SHP77 (cell line): Measurements from ENCODE around the gene RHOB.
"Not testable (repeated sequence)": the region's sequence is repeated elsewhere in the genome, so short reads cannot be mapped to it uniquely, and the experiment has no call there.

ENCODE experiments used
- DNase-seq, 2 experiments: peaks; one replicate each; lab custom pipeline; 2025; lab: John Stamatoyannopoulos, UW

RHOB gene

GRCh38 chr2:20453087-20453486 lies 6.2 kb downstream of the RHOB start:
- no peak for DNase-seq

DNA sequence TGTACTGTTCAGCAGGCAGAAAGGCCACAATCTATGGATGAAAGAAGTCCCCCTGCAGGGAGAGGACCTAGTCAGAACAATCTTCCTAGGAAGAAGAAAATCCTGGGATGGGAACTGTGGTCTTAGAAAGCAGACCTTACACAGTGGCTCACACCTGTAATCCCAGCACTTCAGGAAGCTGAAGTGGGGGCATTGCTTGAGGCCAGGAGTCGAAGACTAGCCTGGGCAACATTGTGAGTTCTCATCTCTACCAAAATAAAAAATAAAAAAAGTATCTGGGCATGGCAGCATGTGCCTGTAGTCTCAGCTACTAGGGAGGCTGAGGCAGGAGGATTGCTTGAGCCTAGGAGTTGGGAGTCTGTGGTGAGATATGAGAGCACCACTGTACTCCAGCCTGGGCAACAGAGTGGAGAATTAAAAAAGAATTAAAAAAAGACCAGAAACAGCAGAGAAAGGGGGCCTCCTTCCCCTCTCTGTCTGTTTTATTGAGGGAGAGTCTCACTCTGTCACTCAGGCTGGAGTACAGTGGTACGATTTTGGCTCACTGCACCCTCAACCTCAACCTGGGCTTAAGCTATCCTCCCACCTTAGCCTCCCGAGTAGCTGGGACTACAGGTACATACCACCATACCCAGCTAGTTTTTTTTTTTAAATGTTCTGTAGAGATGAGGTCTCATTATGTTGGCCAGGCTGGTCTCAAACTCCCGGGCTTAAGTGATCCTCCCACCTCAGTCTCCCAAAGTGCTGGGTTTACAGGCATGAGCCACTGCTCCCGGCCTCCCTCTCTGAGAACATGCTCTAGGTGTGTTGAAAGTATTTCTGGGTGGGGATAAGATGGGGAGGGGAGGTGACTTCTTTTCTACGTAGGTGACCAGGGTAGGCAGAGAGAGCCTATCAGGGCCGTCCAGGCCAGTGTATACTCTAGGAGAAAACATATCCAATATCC lies 7.4 kb downstream of the RHOB start:
- DNase-seq = no peak

- no peak for DNase-seq
Measured at GRCh38 chr2:20455076-20455587, 8.3 kb downstream of the RHOB start.

- DNase-seq = no peak
Measured at GRCh38 chr2:20456116-20456571, 9.3 kb downstream of the RHOB start.

- DNase-seq = no peak
Measured at GRCh38 chr2:20456636-20457426, 10.0 kb downstream of the RHOB start.

GRCh38 chr2:20457661-20458630 lies 11.1 kb downstream of the RHOB start:
- no peak for DNase-seq

- not testable (repeated sequence) for DNase-seq
Measured at GRCh38 chr2:20458737-20459484, 12.0 kb downstream of the RHOB start.

GRCh38 chr2:20465716-20466394 lies 19.0 kb downstream of the RHOB start:
- DNase-seq = no peak

DNA sequence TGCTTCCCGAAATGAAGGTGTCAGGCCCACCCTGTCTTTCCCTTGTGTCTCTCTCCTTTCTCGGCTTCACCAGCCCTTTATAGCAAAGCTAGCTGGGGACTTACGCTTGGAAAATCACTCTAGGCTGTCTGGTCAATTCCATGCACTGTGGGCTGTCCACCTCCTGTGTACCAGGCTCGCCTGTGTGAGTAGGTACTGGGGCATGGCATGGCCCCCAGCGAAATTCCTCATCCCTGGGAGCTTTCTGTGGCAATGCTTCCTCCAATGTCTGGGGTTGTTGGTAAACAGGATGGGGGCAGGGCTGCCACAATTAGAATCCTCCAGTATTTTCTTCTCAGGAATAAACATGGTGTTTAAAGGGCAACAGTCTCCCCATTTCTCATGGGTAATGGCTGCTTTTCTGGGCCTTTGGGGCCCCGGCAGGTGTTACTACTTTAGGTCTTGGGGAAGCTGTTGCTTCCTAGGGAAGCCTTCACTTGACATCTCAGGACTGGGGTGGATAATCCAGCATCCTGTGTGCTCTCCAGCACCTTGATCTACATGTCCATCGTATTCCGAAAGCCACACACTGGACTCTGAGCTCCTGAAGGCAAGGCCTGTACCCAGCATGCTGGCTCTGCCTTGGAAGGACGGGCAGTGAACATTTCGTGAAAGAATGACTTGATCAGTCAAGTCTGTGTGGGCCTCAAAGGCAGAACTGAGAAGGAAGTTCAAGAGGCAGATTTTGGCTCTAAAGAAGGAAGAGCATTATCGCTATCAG lies 21.1 kb downstream of the RHOB start:
- no peak for DNase-seq

DNA sequence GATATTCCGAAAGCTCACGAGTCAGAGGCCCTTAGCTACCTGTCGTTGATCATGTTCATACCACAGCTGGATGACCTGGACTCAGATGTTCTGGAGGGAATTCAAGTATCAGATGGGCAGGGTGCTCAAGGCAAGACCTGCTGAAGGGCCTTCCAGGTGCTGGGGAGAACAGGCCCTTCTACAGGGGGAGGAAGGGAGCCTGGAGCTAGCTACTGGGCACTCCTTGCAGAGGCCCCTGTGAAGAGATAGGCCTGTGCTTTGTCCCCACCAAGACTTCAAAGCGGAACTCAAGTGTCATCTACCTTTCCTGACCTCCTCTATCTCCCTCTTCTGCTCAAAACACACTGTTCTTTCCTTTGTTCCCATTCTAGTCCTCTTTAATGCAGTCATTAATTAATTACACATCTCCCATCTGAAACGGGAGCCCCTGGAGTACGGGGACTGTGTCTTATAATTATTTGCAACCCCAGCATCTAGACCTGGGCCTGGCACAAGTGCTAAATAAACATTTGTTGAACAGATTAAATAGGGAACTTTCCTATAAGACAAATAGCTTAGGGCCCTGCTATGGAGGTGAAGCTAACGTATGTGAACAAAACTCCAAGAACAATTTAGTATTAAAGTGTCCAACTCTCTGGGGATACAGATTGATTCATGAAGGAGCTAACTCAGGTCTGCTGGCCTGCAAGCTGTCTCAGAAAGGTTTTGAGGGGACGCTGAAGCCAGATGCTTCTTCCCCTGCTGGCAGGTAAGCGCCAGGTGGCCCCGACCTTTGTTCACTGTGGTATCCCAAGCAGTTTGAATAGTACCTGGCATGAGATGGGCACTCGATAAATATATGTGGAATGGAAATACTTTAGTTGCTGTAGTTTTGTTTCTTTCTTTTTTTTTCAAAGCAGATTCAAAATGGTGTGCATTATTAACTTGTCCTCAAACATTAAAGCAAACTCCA lies 22.0 kb downstream of the RHOB start:
- DNase-seq = no peak

DNA sequence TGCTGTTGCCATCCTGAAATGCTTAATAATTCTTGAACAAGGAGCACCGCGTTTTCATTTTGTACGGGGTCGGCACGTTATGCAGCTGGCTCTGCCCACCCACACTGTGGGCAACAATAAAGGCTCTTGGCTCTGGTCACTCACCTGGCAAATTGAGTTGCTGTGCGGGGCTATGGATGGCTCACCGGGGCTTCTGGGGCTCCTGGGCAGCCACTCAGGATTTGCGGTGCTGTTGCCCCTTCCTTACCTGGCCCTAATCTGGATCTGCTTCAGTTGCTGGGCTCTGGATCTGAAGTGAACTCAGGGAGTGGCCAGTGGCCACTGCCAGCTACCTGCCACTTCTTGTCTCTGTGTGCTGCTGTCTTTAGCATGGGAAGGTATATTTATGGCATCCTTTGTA lies 22.7 kb downstream of the RHOB start:
- no peak for DNase-seq

DNA sequence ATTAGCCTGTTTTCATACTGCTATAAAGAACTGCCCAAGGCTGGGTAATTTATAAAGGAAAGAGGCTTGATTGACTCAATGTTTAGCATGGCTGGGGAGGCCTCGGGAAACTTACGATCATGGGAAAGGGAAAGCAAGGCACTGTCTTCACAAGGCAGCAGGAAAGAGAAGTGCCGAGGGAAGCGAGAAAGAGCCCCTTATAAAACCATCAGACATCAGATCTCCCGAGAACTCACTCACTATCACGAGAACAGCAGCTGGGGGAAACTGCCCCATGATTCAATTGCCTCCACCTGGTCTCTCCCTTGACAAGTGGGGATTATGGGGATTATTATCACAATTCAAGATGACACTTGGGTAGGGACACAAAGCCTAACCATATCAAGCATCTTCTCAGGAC lies 23.3 kb downstream of the RHOB start:
- DNase-seq = no peak

DNA sequence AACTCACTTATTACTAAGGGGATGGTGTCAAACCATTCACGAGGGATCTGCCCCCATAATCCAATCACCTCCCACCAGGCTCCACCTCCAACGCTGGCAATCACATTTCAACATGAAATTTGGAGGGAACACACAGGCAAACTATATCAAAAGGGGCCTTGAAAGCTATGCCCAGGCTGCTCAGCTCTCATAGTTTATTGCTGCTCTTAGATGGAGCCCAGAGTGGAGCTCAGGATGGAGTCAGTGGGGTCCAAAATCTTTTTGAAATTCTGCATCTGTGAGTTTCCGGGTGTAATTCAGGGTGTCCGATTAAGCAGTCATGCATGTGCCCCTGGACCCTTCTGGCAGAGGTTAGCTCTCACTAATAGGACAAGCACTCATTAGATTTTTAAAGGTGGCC lies 24.3 kb downstream of the RHOB start:
- DNase-seq = no peak

DNA sequence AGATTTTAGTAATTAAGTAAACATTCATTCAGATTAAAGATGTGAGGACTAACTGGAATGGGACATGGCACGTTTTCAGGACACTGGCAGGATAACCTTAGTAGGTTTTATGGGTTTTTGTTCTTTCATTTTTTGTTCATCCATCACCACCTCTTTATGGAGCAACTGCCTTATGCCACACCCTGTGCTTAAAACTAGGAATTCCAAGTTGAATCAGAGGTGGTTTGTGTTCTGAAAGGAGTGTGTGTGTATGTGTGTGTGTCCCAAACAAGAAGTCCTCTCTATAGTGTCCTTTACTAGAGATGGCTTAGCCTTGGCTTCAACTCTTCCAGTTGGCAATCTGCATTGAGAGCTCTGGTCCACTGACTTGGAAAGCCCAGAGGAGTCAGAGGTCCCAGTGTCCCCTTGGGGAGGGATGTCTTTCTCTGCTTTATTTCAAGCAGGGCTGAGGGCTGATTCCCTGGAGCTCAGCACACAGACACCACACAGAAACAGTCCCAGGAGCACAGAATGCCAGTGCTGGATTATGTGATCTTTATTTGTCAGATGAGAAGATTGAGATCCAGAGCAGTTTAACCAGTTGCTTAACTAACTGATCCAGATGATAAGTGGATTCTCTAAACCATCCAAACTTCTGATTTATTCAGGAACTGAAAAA lies 25.2 kb downstream of the RHOB start:
- no peak for DNase-seq

- DNase-seq = no peak
Measured at GRCh38 chr2:20472569-20472968, 25.7 kb downstream of the RHOB start.

- no peak for DNase-seq
Measured at GRCh38 chr2:20473128-20473527, 26.3 kb downstream of the RHOB start.

DNA sequence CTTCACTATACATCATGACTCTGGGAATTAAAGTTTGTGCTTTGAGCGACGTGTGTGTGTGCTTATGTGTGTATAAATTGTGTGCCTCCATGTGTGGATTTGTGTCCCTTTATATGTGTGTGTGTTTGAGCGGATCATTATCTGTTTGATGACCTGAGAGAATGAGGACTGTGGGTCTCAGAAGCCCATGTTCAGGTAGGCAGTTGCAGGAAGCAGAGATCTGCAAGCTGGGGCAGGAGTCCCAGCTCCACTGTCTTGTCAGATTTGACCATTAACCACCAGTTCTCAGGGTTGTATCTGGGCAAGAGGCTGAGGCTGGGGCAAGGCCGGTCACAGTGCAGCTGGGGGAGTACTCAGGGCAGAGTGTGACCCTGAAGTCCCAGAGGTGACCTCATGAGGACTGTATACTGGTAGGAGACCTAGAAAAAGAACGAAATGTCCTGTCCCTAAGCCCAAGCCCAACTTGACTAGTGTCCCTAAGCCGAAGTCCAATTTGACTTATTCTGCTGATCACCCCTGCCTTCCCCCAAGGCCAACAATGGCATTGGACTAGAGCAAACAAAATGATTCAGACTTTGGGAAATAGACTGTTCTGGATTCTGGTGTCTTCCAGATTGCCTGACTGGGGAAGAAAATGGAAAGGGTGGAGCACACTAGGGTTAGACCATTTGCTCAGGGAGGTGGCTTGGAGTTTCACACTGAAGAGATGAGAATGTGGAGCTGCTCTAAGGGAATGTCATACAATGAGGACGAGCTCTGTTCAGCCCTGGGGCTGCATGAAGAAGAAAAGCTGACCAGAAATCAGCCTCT lies 28.1 kb downstream of the RHOB start:
- no peak for DNase-seq
